Peyer's patch (tissue), 4 donors: Measurements from ENCODE around the gene LMAN1. TPM values are rescaled to one million over a fixed set of nuclear protein-coding genes. Genes with fewer than 3 reads are reported as not detected.

Source experiments
- DNase-seq, 3 donors: peaks; one replicate each; pipeline ENCODE4 v3.0.0-alpha.2; 2017 to 2019
- H3K27ac ChIP-seq, 4 donors: fragments of 200-600 bp; sonication (generic); one replicate each; pipeline ENCODE4 v1.5.1; 2016 to 2019
- H3K27me3 ChIP-seq, 2 donors: fragments of 200-600 bp; sonication (generic); one replicate each; pipeline ENCODE4 v1.5.1; 2019
- H3K36me3 ChIP-seq, 3 donors: fragments of 200-600 bp; sonication (generic); one replicate each; pipeline ENCODE4 v1.5.1; 2016 to 2019
- H3K4me1 ChIP-seq, 4 donors: fragments of 200-600 bp; sonication (generic); one replicate each; pipeline ENCODE4 v1.5.1; 2016 to 2019
- H3K4me3 ChIP-seq, 4 donors: fragments of 200-600 bp; sonication (generic); 1 replicate in 3 of 4; 2 replicates in 1 of 4; pipeline ENCODE4 v1.5.1; 2016 to 2019; ENCODE audit warnings: mild to moderate bottlenecking in 1 of 4
- H3K9me3 ChIP-seq, 4 donors: fragments of 200-600 bp; sonication (generic); one replicate each; pipeline ENCODE4 v1.5.1; 2016 to 2019; ENCODE audit warnings: mild to moderate bottlenecking in 1 of 4
- CTCF ChIP-seq, 6 experiments: fragments of 450-650 bp in 4 of 6; fragments of 200-600 bp in 2 of 6; sonication (generic) in 1 of 6; IDR thresholded peaks; one replicate each; pipeline ENCODE4 v1.5.1; 2017 to 2019; ENCODE audit warnings: antibody characterized with exemption in 6 of 6, mild to moderate bottlenecking in 3 of 6, moderate library complexity in 1 of 6
- POLR2A ChIP-seq, 2 donors: fragments of 450-650 bp; IDR thresholded peaks; one replicate each; pipeline ENCODE4 v1.5.1; 2017; ENCODE audit warnings: antibody characterized with exemption in 2 of 2, mild to moderate bottlenecking in 2 of 2, moderate library complexity in 2 of 2
- total RNA-seq, 4 donors: library from RNA; depleted of rRNA; stranded (reverse); fragments of >200 nt; gene quantifications; one replicate each; pipeline ENCODE4 v1.1.0, GENCODE V29; 2016

The LMAN1 gene
- total RNA-seq = 10 to 100 TPM; 59.7 to 78.5 (median 63.2) TPM

- Histone ChIP-seq H3K27ac (peak within 1 kb of the TSS; percentile 75 to 93 (median 88)), H3K36me3 (peaks cover 0 to 16% (median 0%) of the 10 kb centered on the region in 3 donors), H3K27me3 (no peaks in the 10 kb centered on the region), H3K4me3 (peak within 1 kb of the TSS; percentile 70 to 99 (median 88)), H3K9me3 (no peaks in the 10 kb centered on the region), H3K4me1 (peaks cover 0 to 20% (median 4%) of the 10 kb centered on the region in 4 donors)
- DNase-seq = peak; percentile 94 to 98 (median 96)
- TF ChIP-seq CTCF (IDR thresholded peaks at IDR 0.05) (no peak), POLR2A (IDR thresholded peaks at IDR 0.05) (no peak)
Measured at GRCh38 chr18:59358712-59359575, at the start of gene LMAN1. LMAN1 (minus strand) TSS chr18:59359265; CDS start chr18:59359244, 21 bp downstream.

- Histone ChIP-seq H3K4me1 (no peaks in the 10 kb centered on the region), H3K36me3 (no peaks in the 10 kb centered on the region), H3K27me3 (no peaks in the 10 kb centered on the region), H3K9me3 (no peaks in the 10 kb centered on the region), H3K27ac (no peak overlapping the region), H3K4me3 (no peak overlapping the region)
- TF ChIP-seq POLR2A (IDR thresholded peaks at IDR 0.05) (no peak), CTCF (IDR thresholded peaks at IDR 0.05) (peak; percentile 44 to 91 (median 82))
- DNase-seq = peak; percentile 49 to 85 (median 75)
Measured at GRCh38 chr18:59402432-59403090, 43.5 kb upstream of the LMAN1 start.

GRCh38 chr18:59400407-59400806 is 41.3 kb upstream of the LMAN1 start:
- H3K9me3 ChIP-seq = no peaks in the 10 kb centered on the region
- no peak overlapping the region for H3K4me3 ChIP-seq
- no peak for DNase-seq
- TF ChIP-seq CTCF (IDR thresholded peaks at IDR 0.05) = no peak
- no peak for TF ChIP-seq POLR2A (IDR thresholded peaks at IDR 0.05)
- no peaks in the 10 kb centered on the region for H3K27me3 ChIP-seq
- no peaks in the 10 kb centered on the region for H3K36me3 ChIP-seq
- no peak overlapping the region for H3K27ac ChIP-seq
- H3K4me1 ChIP-seq = no peaks in the 10 kb centered on the region

- H3K4me1 ChIP-seq = no peaks in the 10 kb centered on the region
- no peaks in the 10 kb centered on the region for H3K9me3 ChIP-seq
- H3K4me3 ChIP-seq = no peak overlapping the region
- no peak overlapping the region for H3K27ac ChIP-seq
- DNase-seq = no peak
- H3K36me3 ChIP-seq = no peaks in the 10 kb centered on the region
- TF ChIP-seq POLR2A (IDR thresholded peaks at IDR 0.05) = no peak
- TF ChIP-seq CTCF (IDR thresholded peaks at IDR 0.05) = no peak
- H3K27me3 ChIP-seq = no peaks in the 10 kb centered on the region
Measured at GRCh38 chr18:59395226-59396175, 36.4 kb upstream of the LMAN1 start.

GRCh38 chr18:59393381-59393780 is 34.3 kb upstream of the LMAN1 start:
- Histone ChIP-seq H3K4me1 (no peaks in the 10 kb centered on the region), H3K27ac (no peak overlapping the region), H3K9me3 (no peaks in the 10 kb centered on the region), H3K27me3 (no peaks in the 10 kb centered on the region), H3K4me3 (no peak overlapping the region), H3K36me3 (no peaks in the 10 kb centered on the region)
- TF ChIP-seq CTCF (IDR thresholded peaks at IDR 0.05) = no peak
- no peak for TF ChIP-seq POLR2A (IDR thresholded peaks at IDR 0.05)
- no peak for DNase-seq
